ENCODE data around the gene CDH4. TPM values are rescaled to one million over a fixed set of nuclear protein-coding genes. Genes with fewer than 3 reads are reported as not detected.

CDH4 gene
- total RNA-seq, 1 experiment from 2014 or later = not detected

- TF ChIP-seq CTCF (IDR thresholded peaks at IDR 0.05; ENCODE audit: insufficient read depth in 1 of 2, low read depth in 1 of 2, low read length in 1 of 2, severe bottlenecking in 1 of 2, unreplicated experiment in 1 of 2) = no peak
- no peak for DNase-seq
- Mint-ChIP-seq H3K9me3 (ENCODE audit: unreplicated experiment) (no peaks in the 10 kb centered on the region), H3K4me3 (ENCODE audit: unreplicated experiment) (no peak overlapping the region), H3K27ac (ENCODE audit: unreplicated experiment) (no peak overlapping the region), H3K4me1 (ENCODE audit: low read depth, unreplicated experiment) (no peaks in the 10 kb centered on the region), H3K27me3 (ENCODE audit: insufficient read depth, unreplicated experiment) (peaks cover 21% of the 10 kb centered on the region), H3K36me3 (ENCODE audit: insufficient read depth, unreplicated experiment) (no peaks in the 10 kb centered on the region)
- Histone ChIP-seq H3K27me3 (replicated peaks; ENCODE audit: control insufficient read depth, insufficient read depth, low read length) (no peaks in the 10 kb centered on the region; the same call in 1 of the 2 replicates), H3K4me3 (ENCODE audit: low read depth, low read length) (no peak overlapping the region), H3K36me3 (ENCODE audit: control insufficient read depth, insufficient read depth, low read length) (no peaks in the 10 kb centered on the region), H3K4me1 (no peaks in the 10 kb centered on the region), H3K9me3 (peaks cover 6% of the 10 kb centered on the region; the same call in 1 of the 2 replicates)
- POLR2A ChIA-PET = no interaction called here
- CTCF ChIA-PET = no interaction called here
- intact Hi-C loops (cut with micrococcal nuclease; ENCODE audit: unreplicated experiment) = loop anchor here (1.0 kb wide), 1 partner anchor 45 kb away; no protein-coding TSS in a partner anchor
- BruUV-seq (replicated peaks) = no TSS peak
These were observed 333.7 kb downstream of the CDH4 start for GRCh38 chr20:61585764-61586163.

- H3K36me3 Mint-ChIP-seq (ENCODE audit: insufficient read depth, unreplicated experiment) = no peaks in the 10 kb centered on the region
- H3K9me3 ChIP-seq = peaks cover 8% of the 10 kb centered on the region
- BruUV-seq (replicated peaks) = no TSS peak
- POLR2A ChIA-PET = no interaction called here
- H3K4me3 Mint-ChIP-seq (ENCODE audit: unreplicated experiment) = no peak overlapping the region
- CTCF ChIA-PET = no interaction called here
- H3K4me1 Mint-ChIP-seq (ENCODE audit: low read depth, unreplicated experiment) = no peaks in the 10 kb centered on the region
- peaks cover 9% of the 10 kb centered on the region for H3K9me3 Mint-ChIP-seq (ENCODE audit: unreplicated experiment)
- no peak for DNase-seq
- H3K27me3 Mint-ChIP-seq (ENCODE audit: insufficient read depth, unreplicated experiment) = peaks cover 20% of the 10 kb centered on the region
- H3K36me3 ChIP-seq (ENCODE audit: control insufficient read depth, insufficient read depth, low read length) = no peaks in the 10 kb centered on the region
- H3K4me3 ChIP-seq (ENCODE audit: low read depth, low read length) = no peak overlapping the region
- H3K4me1 ChIP-seq = no peaks in the 10 kb centered on the region
- no peak overlapping the region for H3K27ac Mint-ChIP-seq (ENCODE audit: unreplicated experiment)
- no peaks in the 10 kb centered on the region; the same call in 1 of the 2 replicates for H3K27me3 ChIP-seq (replicated peaks; ENCODE audit: control insufficient read depth, insufficient read depth, low read length)
- TF ChIP-seq CTCF (IDR thresholded peaks at IDR 0.05; ENCODE audit: insufficient read depth in 1 of 2, low read depth in 1 of 2, low read length in 1 of 2, severe bottlenecking in 1 of 2, unreplicated experiment in 1 of 2) = no peak
- intact Hi-C loops (cut with micrococcal nuclease; ENCODE audit: unreplicated experiment) = no loop called here
These were observed 335.0 kb downstream of the CDH4 start for GRCh38 chr20:61587036-61587435.

- H3K4me1 ChIP-seq = no peaks in the 10 kb centered on the region
- H3K9me3 ChIP-seq = peaks cover 16% of the 10 kb centered on the region
- no peak overlapping the region for H3K4me3 ChIP-seq (ENCODE audit: low read depth, low read length)
- intact Hi-C loops (cut with micrococcal nuclease; ENCODE audit: unreplicated experiment) = no loop called here
- no peaks in the 10 kb centered on the region for H3K4me1 Mint-ChIP-seq (ENCODE audit: low read depth, unreplicated experiment)
- no peak for TF ChIP-seq CTCF (IDR thresholded peaks at IDR 0.05; ENCODE audit: insufficient read depth in 1 of 2, low read depth in 1 of 2, low read length in 1 of 2, severe bottlenecking in 1 of 2, unreplicated experiment in 1 of 2)
- H3K27me3 Mint-ChIP-seq (ENCODE audit: insufficient read depth, unreplicated experiment) = peaks cover 14% of the 10 kb centered on the region
- ChIA-PET POLR2A (no interaction called here), CTCF (no interaction called here)
- H3K27me3 ChIP-seq (replicated peaks; ENCODE audit: control insufficient read depth, insufficient read depth, low read length) = no peaks in the 10 kb centered on the region; the same call in 1 of the 2 replicates
- no TSS peak for BruUV-seq (replicated peaks)
- DNase-seq = no peak
- no peak overlapping the region for H3K4me3 Mint-ChIP-seq (ENCODE audit: unreplicated experiment)
- peaks cover 16% of the 10 kb centered on the region for H3K9me3 Mint-ChIP-seq (ENCODE audit: unreplicated experiment)
- no peaks in the 10 kb centered on the region for H3K36me3 Mint-ChIP-seq (ENCODE audit: insufficient read depth, unreplicated experiment)
- H3K36me3 ChIP-seq (ENCODE audit: control insufficient read depth, insufficient read depth, low read length) = no peaks in the 10 kb centered on the region
- H3K27ac Mint-ChIP-seq (ENCODE audit: unreplicated experiment) = no peak overlapping the region
These were observed 335.7 kb downstream of the CDH4 start for GRCh38 chr20:61587681-61588289.
